ENCODE measurements around the gene SELE.
"Not testable (repeated sequence)": the region's sequence is repeated elsewhere in the genome, so short reads cannot be mapped to it uniquely, and the experiment has no call there.

SELE gene

DNA sequence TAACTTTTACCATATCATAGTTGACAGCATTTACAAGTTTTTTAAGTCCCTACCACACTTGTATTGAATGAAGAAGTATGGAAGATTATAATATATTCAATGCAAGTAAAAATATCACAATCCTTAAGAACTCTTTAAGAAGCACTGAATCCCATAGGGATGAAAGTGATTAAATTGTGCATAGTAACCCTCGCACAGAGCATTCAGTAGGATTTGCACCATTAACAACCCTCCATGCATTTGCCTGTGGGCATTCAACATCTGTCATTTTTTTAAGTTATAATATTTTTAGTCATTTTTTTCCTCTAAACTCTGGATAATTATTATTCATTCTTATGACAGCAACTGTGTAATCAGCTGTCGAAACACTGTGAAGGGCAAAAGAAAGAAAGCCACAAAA is 10.1 kb downstream of the SELE start:
- DNase-seq (ENCODE audit: low read depth in 2 of 2): no peak

DNA sequence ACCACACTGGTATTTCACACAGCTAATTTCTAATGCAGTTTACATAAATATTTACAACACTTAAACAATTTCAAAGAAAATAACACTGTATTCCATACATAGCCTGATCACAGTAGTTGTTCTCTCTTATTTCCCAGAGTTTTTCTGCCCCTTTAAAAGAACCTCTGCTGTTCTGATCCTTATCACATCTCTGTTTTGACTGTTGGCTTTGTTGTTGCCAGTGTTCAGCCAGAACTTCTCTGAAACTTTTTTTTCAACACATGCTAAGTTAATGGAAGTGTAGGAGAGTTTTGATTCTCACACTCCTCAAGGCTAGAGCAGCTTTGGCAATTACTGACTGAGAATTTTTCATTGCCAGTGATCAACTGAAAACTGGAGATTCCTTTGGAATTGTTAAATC is 11.1 kb downstream of the SELE start:
- DNase-seq (ENCODE audit: low read depth in 2 of 2): no peak

GRCh38 chr1:169715100-169715499 is 18.8 kb downstream of the SELE start:
- not testable (repeated sequence) for DNase-seq (ENCODE audit: low read depth in 2 of 2)

DNA sequence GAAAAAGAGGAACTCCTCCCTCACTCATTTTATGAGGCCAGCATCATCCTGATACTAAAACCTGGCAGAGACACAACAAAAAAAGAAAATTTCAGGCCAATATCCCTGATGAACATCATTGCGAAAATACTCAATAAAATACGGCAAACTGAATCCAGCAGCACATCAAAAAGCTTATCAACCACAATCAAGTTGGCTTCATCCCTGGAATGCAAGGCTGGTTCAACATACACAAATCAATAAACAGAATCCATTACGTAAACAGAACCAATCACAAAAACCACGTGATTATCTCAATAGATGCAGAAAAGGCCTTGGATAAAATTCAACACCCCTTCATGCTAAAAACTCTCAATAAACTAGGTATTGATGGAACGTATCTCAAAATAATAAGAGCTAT is 20.8 kb downstream of the SELE start:
- not testable (repeated sequence) for DNase-seq (ENCODE audit: low read depth in 2 of 2)

DNA sequence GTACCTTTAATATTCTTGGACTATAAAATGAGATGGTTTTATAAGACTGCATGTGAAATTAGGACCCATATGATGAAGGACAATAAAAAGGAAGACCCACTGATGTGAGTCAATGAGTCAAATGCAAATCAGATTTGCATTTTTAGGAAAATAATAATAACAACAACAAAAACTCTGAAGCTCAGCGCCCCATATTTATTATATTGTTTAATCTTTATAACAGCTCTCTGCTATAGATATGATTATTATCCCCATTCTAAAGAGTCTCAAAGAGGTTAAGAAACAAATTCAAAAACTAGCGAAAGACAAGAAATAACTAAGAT is 21.6 kb downstream of the SELE start:
- no peak for DNase-seq (ENCODE audit: low read depth in 2 of 2)

DNA sequence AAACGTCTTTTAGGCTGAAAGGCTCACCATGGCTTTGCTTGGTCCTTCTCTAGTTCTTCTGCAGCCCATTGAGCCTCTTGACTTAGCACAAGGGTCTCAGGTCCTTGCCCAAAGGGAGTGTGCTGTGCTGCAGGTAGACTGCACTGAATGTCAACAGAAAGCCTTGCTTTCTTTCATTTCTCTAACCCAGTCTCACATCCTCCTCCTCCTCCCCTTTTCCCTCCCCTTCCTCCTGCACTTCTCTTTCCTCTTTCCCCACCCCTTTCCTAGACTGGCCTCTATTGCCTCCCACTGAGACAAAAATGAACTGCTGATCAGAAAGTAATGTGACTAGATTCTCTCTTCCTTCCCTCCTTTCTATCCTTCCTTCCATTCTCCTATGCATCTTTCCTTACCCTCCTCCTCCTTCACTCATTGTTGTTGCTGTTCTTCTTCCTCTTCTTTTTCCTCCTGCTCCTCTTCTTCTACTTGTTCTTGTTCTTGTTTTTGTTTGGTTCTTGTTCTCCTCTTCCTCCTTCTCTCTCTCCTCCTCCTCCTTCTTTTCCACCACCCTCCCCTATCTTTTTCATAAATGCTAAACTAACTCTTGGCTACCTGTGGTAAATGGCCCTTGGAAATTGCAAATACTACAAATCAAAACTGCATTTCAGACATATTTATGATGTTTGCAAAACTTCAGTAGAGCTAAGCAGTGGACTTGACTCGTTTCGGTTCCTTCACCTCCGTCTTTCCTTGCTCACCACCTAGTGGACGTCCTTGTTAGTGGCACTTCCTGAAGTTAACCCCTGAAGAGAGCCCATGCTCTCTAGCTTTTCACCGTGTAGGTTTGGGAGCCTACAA is 22.2 kb downstream of the SELE start, which contains the start of gene SELL:
TSS of gene SELL (minus strand) at position 152 of the 840 bp plus-strand sequence. CDS start at position 30, 122 bp downstream.
- peak in 1 of 2 donors; percentile 52 for DNase-seq (ENCODE audit: low read depth in 2 of 2)

GRCh38 chr1:169708647-169709046 is 25.2 kb downstream of the SELE start:
- DNase-seq (ENCODE audit: low read depth in 2 of 2): no peak

- DNase-seq (ENCODE audit: low read depth in 2 of 2): no peak
These were observed 25.8 kb downstream of the SELE start for GRCh38 chr1:169707912-169708604.

GRCh38 chr1:169704797-169705196 is 29.1 kb downstream of the SELE start:
- DNase-seq (ENCODE audit: low read depth in 2 of 2): no peak

DNA sequence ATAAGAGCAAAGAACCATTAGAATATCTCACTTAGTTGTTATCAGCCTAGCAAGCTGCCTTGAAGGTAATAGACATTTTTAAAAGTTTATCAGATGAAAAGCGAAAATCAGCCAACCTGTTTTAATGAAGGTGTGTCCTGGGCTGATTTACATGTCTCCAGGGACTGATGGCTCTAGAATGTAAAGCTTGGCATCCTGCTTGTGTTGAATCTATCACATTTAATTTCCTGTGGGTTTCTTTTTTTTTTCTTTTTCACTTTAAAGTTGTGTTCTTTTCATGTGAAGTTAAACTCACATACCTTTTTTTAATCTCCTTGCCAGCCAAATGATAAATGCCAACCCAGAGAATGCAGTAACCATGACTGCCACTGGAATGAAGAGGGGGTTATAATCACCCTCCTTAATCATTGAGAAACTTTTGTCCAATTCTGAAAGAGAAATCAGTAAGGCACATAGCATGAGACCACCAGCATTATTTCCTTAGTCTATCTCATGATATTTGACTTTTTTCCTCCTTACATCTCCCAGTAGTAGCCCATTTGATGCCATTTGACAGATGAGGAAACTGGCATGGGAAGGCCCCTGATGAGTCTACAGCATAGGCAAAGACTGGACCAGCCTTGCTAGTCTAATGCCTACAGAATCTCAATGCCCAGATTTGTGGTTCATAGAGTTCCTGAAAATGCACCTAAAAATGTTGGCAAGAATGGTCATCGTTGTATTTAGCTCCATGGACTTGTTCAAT is 32.4 kb downstream of the SELE start:
- no peak for DNase-seq (ENCODE audit: low read depth in 2 of 2)

GRCh38 chr1:169699707-169700106 is 34.2 kb downstream of the SELE start:
- no peak for DNase-seq (ENCODE audit: low read depth in 2 of 2)

- DNase-seq (ENCODE audit: low read depth in 2 of 2): no peak
These were observed 34.9 kb downstream of the SELE start for GRCh38 chr1:169698976-169699375.

GRCh38 chr1:169697755-169698154 is 36.1 kb downstream of the SELE start:
- DNase-seq (ENCODE audit: low read depth in 2 of 2): no peak

- no peak for DNase-seq (ENCODE audit: low read depth in 2 of 2)
These were observed 37.4 kb downstream of the SELE start for GRCh38 chr1:169696273-169697100.

- DNase-seq (ENCODE audit: low read depth in 2 of 2): no peak
These were observed 39.4 kb downstream of the SELE start for GRCh38 chr1:169694304-169695075.

DNA sequence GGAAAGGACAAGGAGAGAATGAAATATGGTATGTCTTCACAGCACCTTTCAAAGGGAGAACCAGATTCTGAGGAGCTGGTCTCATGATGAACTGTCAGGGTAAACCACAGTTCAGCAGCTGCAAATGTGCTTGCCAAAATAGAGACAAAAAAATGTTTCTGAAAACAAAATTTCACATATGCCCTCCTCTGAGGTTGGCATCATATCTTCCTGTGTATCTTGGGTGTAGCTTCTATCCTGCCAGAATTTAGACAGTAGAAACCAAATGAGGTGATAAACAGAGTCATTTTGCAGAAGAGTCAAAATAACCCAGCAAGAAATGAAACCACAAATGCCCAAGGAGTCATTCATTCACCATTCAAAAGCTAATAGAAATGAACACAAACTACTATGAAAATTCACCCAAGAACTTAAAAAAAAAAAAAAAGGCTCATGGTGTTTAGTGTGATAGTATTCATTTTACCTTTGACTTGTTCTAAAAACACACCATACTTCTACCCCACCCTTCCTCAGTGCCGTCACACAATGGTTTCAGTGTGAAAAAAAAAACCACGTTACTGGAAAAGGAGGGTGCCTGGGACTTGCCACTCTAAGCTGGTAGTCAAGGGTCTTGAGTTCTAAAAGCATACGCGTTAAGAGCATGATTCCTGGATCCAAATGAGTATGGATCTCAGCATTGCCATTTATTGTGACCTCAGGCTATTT is 41.0 kb downstream of the SELE start:
- no peak for DNase-seq (ENCODE audit: low read depth in 2 of 2)

GRCh38 chr1:169690489-169690888 is 43.4 kb downstream of the SELE start:
- DNase-seq (ENCODE audit: low read depth in 2 of 2): no peak

DNA sequence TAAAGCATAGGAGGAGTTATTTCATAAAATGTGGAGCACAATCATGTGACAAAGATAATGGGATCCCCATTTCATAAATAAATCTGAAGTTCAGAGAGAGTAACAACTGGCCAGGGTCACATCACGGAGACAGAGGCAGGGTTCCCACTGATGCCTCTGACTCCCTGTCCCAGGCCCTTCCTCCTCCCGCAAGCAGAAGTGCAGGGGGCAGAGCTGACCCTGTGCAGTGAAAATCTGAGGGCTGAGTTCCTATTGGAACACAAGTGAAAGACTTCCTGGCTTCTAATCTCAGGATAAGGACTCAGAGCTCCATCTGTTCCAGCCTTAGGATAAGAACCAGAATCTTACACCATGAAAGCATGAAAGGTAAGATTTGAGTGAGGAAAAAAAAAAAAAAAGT is 44.5 kb downstream of the SELE start:
- DNase-seq (ENCODE audit: low read depth in 2 of 2): no peak

- DNase-seq (ENCODE audit: low read depth in 2 of 2): not testable (repeated sequence)
These were observed 45.5 kb downstream of the SELE start for GRCh38 chr1:169688377-169688776.

DNA sequence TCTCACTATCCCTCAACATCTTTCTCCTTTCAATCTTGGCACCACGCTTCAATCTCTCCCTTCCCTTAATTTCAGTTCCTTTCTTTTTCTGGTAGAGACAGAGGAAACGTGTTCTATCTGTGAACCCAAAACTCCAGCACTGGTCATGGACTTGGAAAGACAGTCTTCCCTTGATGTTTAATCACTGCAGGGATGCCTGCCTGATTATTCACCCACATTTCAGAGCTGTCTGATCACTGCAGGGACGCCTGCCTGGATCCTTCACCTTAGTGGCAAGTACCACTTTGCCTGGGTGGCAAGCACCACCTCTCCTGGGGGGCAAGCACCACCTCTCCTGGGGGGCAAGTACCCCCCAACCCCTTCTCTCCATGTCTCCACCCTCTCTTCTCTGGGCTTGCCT is 50.2 kb downstream of the SELE start:
- no peak for DNase-seq (ENCODE audit: low read depth in 2 of 2)

Measured in stimulated activated CD8-positive, alpha-beta memory T cell treated with anti-CD3 and anti-CD28 coated beads, Interleukin-15, amount 100 ng/mL, for 48 hours (primary cell).